Muscle of leg (tissue), 11 donors: ENCODE results near the gene MYH11. TPM values are rescaled to one million over a fixed set of nuclear protein-coding genes. Genes with fewer than 3 reads are reported as not detected.

Experiments used
- DNase-seq: peaks from one replicate; pipeline ENCODE4 v3.0.0; 2013
- H3K27ac ChIP-seq: one replicate; pipeline ENCODE4 v1.5.1; 2013; ENCODE audit warnings: mild to moderate bottlenecking, low read length, control low read depth
- H3K27me3 ChIP-seq: one replicate; pipeline ENCODE4 v1.6.1; 2013; ENCODE audit warnings: low read length; ENCODE audit not compliant: control insufficient read depth, insufficient read depth
- H3K36me3 ChIP-seq: one replicate; pipeline ENCODE4 v1.6.1; 2013; ENCODE audit warnings: low read length; ENCODE audit not compliant: control insufficient read depth, insufficient read depth
- H3K4me1 ChIP-seq: one replicate; pipeline ENCODE4 v1.6.1; 2013; ENCODE audit warnings: low read length; ENCODE audit not compliant: control insufficient read depth, insufficient read depth
- H3K4me3 ChIP-seq: one replicate; pipeline ENCODE4 v1.5.1; 2013; ENCODE audit warnings: low read length, control low read depth
- H3K9me3 ChIP-seq: replicated peaks from 2 replicates; pipeline ENCODE4 v1.6.1; 2013; ENCODE audit warnings: low read depth, low read length; ENCODE audit not compliant: control insufficient read depth
- WGBS: methylation state at CpG from one replicate; pipeline ENCODE4 v1.1.5; 2013; ENCODE audit warnings: missing lambda C conversion rate; ENCODE audit not compliant: insufficient coverage; 5-methylcytosine and 5-hydroxymethylcytosine counted together
- polyA plus RNA-seq, 8 donors: library from polyadenylated mRNA; unstranded; fragments of 120-200 nt; gene quantifications; one replicate each; pipeline versions ENCODE4 v1.2.1 to v1.2.3, GENCODE V29; 2013; ENCODE audit warnings: inconsistent platforms in 1 of 8, low replicate concordance in 1 of 8; ENCODE audit not compliant: insufficient read length in 8 of 8, insufficient read depth in 1 of 8
- total RNA-seq: library from RNA; stranded (reverse); fragments of 120-200 nt; gene quantifications from one replicate; pipeline ENCODE4 v1.2.4, GENCODE V29; 2013

Gene MYH11
- total and polyA plus RNA-seq, 9 donors, result 9.4 to 38.0 (median 20.7) TPM

GRCh38 chr16:15748654-15749053 is 108.2 kb downstream of the MYH11 start:
- Histone ChIP-seq H3K27ac (no peak overlapping the region), H3K27me3 (no peaks in the 10 kb centered on the region), H3K36me3 (no peaks in the 10 kb centered on the region), H3K9me3 (no peaks in the 10 kb centered on the region), H3K4me3 (no peak overlapping the region), H3K4me1 (no peaks in the 10 kb centered on the region)
- WGBS, result 80% methylated on average over 2 of the region's 2 CpGs
- DNase-seq, result no peak

GRCh38 chr16:15747937-15748336 is 108.9 kb downstream of the MYH11 start:
- no peak for DNase-seq
- H3K27ac ChIP-seq, result no peak overlapping the region
- no peaks in the 10 kb centered on the region for H3K36me3 ChIP-seq

DNA sequence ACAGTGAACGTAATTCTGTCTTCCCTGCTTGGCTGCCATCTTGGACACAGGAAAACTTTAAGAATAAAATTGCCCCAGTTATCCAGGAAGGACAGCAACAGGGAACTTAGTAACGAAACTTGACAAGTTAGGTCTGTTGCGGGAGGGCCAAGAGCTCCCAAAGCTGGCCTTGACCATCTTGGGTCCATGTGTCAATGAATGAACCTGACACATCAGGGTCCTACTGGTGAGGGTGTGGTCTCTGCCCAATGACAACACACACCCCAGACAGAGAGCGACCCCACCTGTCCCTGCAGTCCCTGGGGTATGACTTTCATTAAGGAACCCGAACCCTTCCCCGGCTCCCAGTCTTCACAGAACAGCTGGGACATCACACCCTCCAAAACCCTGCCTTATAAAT is 110.5 kb downstream of the MYH11 start:
- WGBS, result 86% methylated on average over 6 of the region's 6 CpGs

More at GRCh38 chr16:15747937-15748336, 108.9 kb downstream of the MYH11 start:
- no peaks in the 10 kb centered on the region for H3K4me1 ChIP-seq
- no peaks in the 10 kb centered on the region for H3K27me3 ChIP-seq
- 85% methylated on average over 14 of the region's 14 CpGs for WGBS
- H3K9me3 ChIP-seq, result no peaks in the 10 kb centered on the region
- no peak overlapping the region for H3K4me3 ChIP-seq

DNA sequence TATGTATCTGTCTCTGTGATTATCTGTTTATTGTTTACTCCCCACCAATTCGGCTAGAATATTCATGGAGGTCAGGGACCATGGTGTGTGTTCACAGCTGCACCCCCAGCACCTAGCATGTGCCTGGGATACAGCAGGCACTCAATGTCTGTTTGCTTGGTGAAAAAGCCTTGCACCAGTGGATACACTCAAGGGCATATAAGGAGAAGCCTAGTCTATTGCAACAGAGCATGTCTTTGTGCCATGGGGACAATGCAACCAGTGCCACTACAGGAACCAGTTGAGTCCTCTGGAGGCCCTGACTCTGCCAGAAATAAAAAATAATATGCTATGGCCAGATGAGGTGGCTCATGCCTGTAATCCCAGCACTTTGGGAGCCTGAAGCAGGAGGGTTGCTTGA is 113.2 kb downstream of the MYH11 start:
- Histone ChIP-seq H3K4me3 (no peak overlapping the region), H3K36me3 (no peaks in the 10 kb centered on the region), H3K27ac (no peak overlapping the region), H3K27me3 (no peaks in the 10 kb centered on the region), H3K4me1 (no peaks in the 10 kb centered on the region), H3K9me3 (peaks cover 6% of the 10 kb centered on the region)
- no peak for DNase-seq
- WGBS, result 67% methylated on average over 1 of the region's 1 CpG

More for the DNA sequence above, 110.5 kb downstream of the MYH11 start:
- H3K4me1 ChIP-seq, result no peaks in the 10 kb centered on the region
- no peaks in the 10 kb centered on the region for H3K27me3 ChIP-seq
- no peak for DNase-seq
- H3K4me3 ChIP-seq, result no peak overlapping the region
- H3K9me3 ChIP-seq, result no peaks in the 10 kb centered on the region
- no peak overlapping the region for H3K27ac ChIP-seq
- no peaks in the 10 kb centered on the region for H3K36me3 ChIP-seq

DNA sequence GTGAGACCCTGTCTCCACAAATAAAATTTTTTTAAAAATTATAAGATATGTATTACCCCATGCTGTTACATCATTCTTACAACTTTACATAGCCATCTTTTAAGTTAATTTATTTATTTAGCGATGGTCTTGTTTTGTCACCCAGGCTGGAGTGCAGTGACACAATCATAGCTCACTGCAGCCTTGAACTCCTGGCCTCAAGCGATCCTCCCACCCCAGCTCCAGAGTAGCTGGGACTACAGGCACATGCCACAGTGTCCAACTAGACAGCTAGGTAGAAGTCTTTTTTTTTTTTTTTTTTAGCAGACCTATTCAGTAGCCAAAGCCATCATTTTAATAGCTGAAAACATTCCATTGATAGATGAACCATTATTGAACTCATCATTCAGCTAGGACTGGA is 114.1 kb downstream of the MYH11 start:
- Histone ChIP-seq H3K4me1 (no peaks in the 10 kb centered on the region), H3K9me3 (peaks cover 6% of the 10 kb centered on the region), H3K4me3 (no peak overlapping the region), H3K36me3 (no peaks in the 10 kb centered on the region), H3K27me3 (no peaks in the 10 kb centered on the region), H3K27ac (no peak overlapping the region)
- no CpG with 5 or more reads among the region's 2 CpGs for WGBS
- no peak for DNase-seq

- Histone ChIP-seq H3K4me1 (no peaks in the 10 kb centered on the region), H3K4me3 (no peak overlapping the region), H3K9me3 (peaks cover 6% of the 10 kb centered on the region), H3K36me3 (no peaks in the 10 kb centered on the region), H3K27me3 (peaks cover 2% of the 10 kb centered on the region), H3K27ac (no peak overlapping the region)
- WGBS, result 79% methylated on average over 10 of the region's 13 CpGs
- no peak for DNase-seq
Observed at GRCh38 chr16:15741207-15741871, 115.5 kb downstream of the MYH11 start.

DNA sequence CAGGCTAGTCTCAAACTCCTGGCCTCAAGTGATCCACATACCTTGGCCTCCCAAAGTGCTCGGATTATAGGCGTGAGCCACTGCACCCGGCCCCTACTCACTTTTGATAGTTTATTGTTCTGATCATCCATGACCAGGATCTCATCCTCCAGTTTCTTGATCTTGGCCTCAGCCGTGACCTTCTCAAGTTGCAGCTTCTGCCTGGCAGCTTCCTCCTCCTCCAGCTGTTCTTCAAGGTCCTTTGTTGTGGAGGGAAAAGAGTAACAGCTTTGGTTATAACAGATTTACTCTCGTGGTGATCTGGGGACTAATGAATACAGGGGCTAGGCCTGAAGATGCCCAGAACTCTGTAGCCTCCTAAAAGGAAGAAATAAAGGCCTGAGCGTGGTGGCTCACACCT is 116.9 kb downstream of the MYH11 start:
- Histone ChIP-seq H3K27ac (no peak overlapping the region), H3K9me3 (peaks cover 6% of the 10 kb centered on the region), H3K27me3 (peaks cover 2% of the 10 kb centered on the region), H3K4me1 (no peaks in the 10 kb centered on the region), H3K4me3 (no peak overlapping the region), H3K36me3 (no peaks in the 10 kb centered on the region)
- DNase-seq, result no peak
- WGBS, result 63% methylated on average over 4 of the region's 6 CpGs

DNA sequence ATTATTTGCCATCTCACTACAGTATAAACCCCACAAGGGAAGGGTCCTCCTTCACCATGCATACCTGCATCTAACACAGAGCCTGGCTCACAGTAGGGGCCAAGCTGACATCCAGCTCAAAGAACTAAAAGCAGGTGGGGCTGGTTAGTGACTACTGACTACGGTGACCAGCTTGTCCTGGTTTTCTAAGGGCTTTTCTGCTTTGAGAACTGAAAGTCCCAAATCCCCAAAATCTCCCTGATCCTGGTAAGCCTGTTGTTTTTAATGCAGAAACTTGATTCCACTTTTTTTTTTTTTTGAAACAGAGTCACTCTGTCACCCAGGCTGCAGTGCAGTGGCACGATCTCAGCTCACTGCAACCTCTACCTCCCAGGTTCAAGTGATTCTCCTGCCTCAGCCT is 117.4 kb downstream of the MYH11 start:
- Histone ChIP-seq H3K27me3 (peaks cover 2% of the 10 kb centered on the region), H3K9me3 (peaks cover 6% of the 10 kb centered on the region), H3K36me3 (no peaks in the 10 kb centered on the region), H3K4me1 (no peaks in the 10 kb centered on the region), H3K27ac (no peak overlapping the region), H3K4me3 (no peak overlapping the region)
- no CpG with 5 or more reads among the region's 2 CpGs for WGBS
- no peak for DNase-seq

- peaks cover 2% of the 10 kb centered on the region for H3K27me3 ChIP-seq
- no peaks in the 10 kb centered on the region for H3K4me1 ChIP-seq
- H3K4me3 ChIP-seq, result no peak overlapping the region
- H3K27ac ChIP-seq, result no peak overlapping the region
- WGBS, result 88% methylated on average over 15 of the region's 18 CpGs
- no peaks in the 10 kb centered on the region for H3K36me3 ChIP-seq
- peaks cover 6% of the 10 kb centered on the region for H3K9me3 ChIP-seq
- no peak for DNase-seq
Observed at GRCh38 chr16:15737140-15737644, 119.6 kb downstream of the MYH11 start.

DNA sequence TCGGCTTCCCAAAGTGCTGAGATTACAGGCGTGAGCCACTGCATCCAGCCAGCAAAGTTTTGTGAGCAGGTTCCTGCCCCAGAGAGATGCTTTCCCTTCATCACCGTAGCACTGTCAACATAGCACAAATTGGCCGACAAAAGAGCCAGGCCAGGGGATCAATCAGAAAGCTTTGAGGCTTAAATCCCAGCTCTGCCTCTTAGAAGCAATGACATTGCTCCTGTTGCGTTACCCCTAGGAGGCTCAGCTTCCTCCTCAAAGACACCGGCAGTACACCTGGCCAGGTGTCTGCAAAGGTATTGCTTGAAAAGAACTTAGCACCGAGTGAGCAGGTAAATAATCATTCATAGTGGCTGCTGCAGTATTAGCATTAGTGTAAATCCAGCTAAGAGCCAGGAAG is 120.3 kb downstream of the MYH11 start:
- 58% methylated on average over 6 of the region's 7 CpGs for WGBS

More for the DNA sequence above, 120.3 kb downstream of the MYH11 start:
- Histone ChIP-seq H3K36me3 (no peaks in the 10 kb centered on the region), H3K4me1 (no peaks in the 10 kb centered on the region), H3K27me3 (peaks cover 2% of the 10 kb centered on the region), H3K4me3 (no peak overlapping the region), H3K9me3 (peaks cover 6% of the 10 kb centered on the region), H3K27ac (no peak overlapping the region)
- no peak for DNase-seq
